Measurements from ENCODE around the gene PCDHB8.
"Not testable (repeated sequence)": the region's sequence is repeated elsewhere in the genome, so short reads cannot be mapped to it uniquely, and the experiment has no call there.

Gene PCDHB8

DNA sequence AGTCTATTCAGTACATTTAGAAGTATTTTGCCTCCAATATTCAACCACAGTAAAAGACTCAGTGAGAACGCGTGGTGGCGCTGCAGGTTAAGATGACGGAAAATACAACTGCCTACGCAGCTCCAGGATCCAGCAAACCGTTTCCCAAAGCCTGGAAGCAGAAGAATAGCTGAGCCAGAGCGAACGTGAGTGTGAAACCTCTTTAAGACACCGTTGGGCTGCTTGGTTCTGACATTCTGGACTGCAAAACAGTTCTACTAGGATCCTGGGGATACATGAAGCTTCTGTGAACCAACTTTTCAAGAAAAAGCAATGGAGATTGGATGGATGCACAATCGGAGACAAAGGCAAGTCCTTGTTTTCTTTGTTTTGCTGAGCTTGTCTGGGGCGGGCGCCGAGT lies 4.7 kb downstream of the PCDHB8 start, which contains the start of gene PCDHB16:
PCDHB16 (plus strand) TSS at position 140 of the 400 bp plus-strand sequence; CDS start at position 313, 173 bp downstream.
- no peak within 1 kb of the TSS for H3K4me3 ChIP-seq (replicated peaks; ENCODE audit: low read depth, low read length)
- peak; percentile 16 for DNase-seq (ENCODE audit: low read depth)
- TF ChIP-seq, protein P1, sequence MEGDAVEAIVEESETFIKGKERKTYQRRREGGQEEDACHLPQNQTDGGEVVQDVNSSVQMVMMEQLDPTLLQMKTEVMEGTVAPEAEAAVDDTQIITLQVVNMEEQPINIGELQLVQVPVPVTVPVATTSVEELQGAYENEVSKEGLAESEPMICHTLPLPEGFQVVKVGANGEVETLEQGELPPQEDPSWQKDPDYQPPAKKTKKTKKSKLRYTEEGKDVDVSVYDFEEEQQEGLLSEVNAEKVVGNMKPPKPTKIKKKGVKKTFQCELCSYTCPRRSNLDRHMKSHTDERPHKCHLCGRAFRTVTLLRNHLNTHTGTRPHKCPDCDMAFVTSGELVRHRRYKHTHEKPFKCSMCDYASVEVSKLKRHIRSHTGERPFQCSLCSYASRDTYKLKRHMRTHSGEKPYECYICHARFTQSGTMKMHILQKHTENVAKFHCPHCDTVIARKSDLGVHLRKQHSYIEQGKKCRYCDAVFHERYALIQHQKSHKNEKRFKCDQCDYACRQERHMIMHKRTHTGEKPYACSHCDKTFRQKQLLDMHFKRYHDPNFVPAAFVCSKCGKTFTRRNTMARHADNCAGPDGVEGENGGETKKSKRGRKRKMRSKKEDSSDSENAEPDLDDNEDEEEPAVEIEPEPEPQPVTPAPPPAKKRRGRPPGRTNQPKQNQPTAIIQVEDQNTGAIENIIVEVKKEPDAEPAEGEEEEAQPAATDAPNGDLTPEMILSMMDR (IDR thresholded peaks at IDR 0.05; ENCODE audit: low read length, missing control alignments), result no peak

DNA sequence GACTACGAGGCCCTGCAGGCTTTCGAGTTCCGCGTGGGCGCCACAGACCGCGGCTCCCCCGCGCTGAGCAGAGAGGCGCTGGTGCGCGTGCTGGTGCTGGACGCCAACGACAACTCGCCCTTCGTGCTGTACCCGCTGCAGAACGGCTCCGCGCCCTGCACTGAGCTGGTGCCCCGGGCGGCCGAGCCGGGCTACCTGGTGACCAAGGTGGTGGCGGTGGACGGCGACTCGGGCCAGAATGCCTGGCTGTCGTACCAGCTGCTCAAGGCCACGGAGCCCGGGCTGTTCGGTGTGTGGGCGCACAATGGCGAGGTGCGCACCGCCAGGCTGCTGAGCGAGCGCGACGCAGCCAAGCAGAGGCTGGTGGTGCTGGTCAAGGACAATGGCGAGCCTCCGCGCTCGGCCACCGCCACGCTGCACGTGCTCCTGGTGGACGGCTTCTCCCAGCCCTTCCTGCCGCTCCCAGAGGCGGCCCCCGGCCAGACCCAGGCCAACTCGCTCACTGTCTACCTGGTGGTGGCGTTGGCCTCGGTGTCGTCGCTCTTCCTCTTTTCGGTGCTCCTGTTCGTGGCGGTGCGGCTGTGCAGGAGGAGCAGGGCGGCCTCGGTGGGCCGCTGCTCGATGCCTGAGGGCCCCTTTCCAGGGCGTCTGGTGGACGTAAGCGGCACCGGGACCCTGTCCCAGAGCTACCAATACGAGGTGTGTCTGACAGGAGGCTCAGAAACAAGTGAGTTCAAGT lies 6.7 kb downstream of the PCDHB8 start:
- not testable (repeated sequence) for DNase-seq (ENCODE audit: low read depth); H3K4me3 ChIP-seq (replicated peaks; ENCODE audit: low read depth, low read length)

DNA sequence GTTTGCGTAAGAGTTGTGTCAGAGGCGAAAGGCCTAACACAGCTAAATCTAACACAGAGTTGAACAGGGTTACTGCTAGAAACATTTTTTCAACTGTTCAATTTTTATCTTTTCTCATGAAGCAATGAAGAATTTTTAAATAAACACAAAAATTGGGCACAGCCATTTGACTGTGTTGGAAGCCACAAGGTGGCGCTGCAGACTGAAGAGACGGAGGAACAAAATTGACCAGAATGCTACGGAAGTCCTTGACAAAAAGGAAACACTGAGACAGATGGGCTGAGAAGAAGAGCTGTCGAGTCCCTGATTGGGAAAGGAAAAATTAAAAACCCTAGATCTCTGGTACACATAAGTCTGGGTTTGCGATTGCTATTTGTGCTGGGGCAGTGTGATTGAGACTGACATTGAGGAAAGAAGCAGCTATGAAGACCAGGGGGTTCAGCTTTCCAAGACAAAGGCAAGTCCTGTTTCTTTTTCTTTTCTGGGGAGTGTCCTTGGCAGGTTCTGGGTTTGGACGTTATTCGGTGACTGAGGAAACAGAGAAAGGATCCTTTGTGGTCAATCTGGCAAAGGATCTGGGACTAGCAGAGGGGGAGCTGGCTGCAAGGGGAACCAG lies 9.4 kb downstream of the PCDHB8 start, which contains the start of gene PCDHB9:
PCDHB9 (plus strand) TSS at position 265 of the 616 bp plus-strand sequence; CDS start at position 423, 158 bp downstream.
- no peak within 1 kb of the TSS for H3K4me3 ChIP-seq (replicated peaks; ENCODE audit: low read depth, low read length)
- TF ChIP-seq, protein P1 (IDR thresholded peaks at IDR 0.05; ENCODE audit: low read length, missing control alignments), result peak; percentile 25
- peak; percentile 7 for DNase-seq (ENCODE audit: low read depth)

DNA sequence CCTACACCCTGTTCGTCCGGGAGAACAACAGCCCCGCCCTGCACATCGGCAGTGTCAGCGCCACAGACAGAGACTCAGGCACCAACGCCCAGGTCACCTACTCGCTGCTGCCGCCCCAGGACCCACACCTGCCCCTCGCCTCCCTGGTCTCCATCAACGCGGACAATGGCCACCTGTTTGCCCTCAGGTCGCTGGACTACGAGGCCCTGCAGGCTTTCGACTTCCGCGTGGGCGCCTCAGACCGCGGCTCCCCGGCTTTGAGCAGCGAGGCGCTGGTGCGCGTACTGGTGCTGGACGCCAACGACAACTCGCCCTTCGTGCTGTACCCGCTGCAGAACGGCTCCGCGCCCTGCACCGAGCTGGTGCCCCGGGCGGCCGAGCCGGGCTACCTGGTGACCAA lies 11.1 kb downstream of the PCDHB8 start:
- not testable (repeated sequence) for DNase-seq (ENCODE audit: low read depth); H3K4me3 ChIP-seq (replicated peaks; ENCODE audit: low read depth, low read length)

DNA sequence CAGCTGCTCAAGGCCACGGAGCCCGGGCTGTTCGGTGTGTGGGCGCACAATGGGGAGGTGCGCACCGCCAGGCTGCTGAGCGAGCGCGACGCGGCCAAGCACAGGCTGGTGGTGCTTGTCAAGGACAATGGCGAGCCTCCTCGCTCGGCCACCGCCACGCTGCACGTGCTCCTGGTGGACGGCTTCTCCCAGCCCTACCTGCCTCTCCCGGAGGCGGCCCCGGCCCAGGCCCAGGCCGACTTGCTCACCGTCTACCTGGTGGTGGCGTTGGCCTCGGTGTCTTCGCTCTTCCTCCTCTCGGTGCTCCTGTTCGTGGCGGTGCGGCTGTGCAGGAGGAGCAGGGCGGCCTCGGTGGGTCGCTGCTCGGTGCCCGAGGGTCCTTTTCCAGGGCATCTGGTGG lies 11.5 kb downstream of the PCDHB8 start:
- DNase-seq (ENCODE audit: low read depth); H3K4me3 ChIP-seq (replicated peaks; ENCODE audit: low read depth, low read length): not testable (repeated sequence)

DNA sequence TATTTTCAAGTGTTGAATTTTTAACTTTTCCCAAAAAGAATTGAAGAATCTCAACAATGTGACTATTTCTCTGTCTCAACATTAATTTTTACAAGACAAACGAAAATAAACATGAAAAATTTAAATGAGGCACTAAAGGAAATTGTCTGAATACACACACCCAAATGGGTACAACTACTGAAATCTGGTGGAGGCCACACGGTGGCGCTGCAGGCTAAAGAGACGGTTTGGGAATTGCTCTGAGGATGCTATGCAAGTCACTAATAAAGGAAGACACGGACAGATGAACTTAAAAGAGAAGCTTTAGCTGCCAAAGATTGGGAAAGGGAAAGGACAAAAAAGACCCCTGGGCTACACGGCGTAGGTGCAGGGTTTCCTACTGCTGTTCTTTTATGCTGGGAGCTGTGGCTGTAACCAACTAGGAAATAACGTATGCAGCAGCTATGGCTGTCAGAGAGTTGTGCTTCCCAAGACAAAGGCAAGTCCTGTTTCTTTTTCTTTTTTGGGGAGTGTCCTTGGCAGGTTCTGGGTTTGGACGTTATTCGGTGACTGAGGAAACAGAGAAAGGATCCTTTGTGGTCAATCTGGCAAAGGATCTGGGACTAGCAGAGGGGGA lies 14.6 kb downstream of the PCDHB8 start, which contains the start of gene PCDHB10:
PCDHB10 (plus strand) TSS at position 244 of the 616 bp plus-strand sequence; CDS start at position 444, 200 bp downstream.
- DNase-seq (ENCODE audit: low read depth), result peak; percentile 13
- H3K4me3 ChIP-seq (replicated peaks; ENCODE audit: low read depth, low read length), result no peak within 1 kb of the TSS
- TF ChIP-seq, protein P1 (IDR thresholded peaks at IDR 0.05; ENCODE audit: low read length, missing control alignments), result peak; percentile 24

DNA sequence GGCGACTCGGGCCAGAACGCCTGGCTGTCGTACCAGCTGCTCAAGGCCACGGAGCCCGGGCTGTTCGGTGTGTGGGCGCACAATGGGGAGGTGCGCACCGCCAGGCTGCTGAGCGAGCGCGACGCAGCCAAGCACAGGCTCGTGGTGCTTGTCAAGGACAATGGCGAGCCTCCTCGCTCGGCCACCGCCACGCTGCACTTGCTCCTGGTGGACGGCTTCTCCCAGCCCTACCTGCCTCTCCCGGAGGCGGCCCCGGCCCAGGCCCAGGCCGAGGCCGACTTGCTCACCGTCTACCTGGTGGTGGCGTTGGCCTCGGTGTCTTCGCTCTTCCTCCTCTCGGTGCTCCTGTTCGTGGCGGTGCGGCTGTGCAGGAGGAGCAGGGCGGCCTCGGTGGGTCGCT lies 16.7 kb downstream of the PCDHB8 start:
- H3K4me3 ChIP-seq (replicated peaks; ENCODE audit: low read depth, low read length); DNase-seq (ENCODE audit: low read depth): not testable (repeated sequence)

DNA sequence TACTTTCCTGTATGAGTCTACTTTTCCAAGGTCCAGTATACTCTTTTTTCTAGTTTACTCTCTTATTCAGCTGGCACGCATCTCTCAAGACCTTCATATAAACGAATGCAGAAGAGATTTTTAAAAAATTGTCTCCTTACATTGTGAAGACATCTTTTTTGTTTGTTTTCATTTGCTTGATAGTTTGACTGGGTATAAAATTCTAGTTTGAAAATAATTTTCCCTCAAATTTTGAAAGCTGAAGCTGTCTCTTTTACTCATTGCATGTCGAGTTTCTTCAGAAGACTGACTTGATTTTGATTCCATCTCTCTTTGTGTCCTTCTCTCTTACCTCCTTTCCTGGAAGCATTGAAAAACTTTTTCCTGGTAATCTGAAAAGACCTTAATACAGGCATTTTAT lies 18.8 kb downstream of the PCDHB8 start:
- H3K4me3 ChIP-seq (replicated peaks; ENCODE audit: low read depth, low read length), result no peak overlapping the region
- TF ChIP-seq, protein P1 (IDR thresholded peaks at IDR 0.05; ENCODE audit: low read length, missing control alignments), result no peak
- no peak for DNase-seq (ENCODE audit: low read depth)

Data from fibroblast of pulmonary artery (primary cell).